Stimulated activated CD4-positive, alpha-beta T cell treated with anti-CD3 and anti-CD28 coated beads, Interleukin-4, amount 100 ng/mL, for 24 hours (primary cell): ENCODE data around the gene RAB11FIP3.
A peak's percentile ranks its signal among the peaks of the same experiment; 100 is the strongest.

Source experiments
- DNase-seq: peaks from one replicate; pipeline ENCODE4 v3.0.0-alpha.2; 2020

The RAB11FIP3 gene

DNA sequence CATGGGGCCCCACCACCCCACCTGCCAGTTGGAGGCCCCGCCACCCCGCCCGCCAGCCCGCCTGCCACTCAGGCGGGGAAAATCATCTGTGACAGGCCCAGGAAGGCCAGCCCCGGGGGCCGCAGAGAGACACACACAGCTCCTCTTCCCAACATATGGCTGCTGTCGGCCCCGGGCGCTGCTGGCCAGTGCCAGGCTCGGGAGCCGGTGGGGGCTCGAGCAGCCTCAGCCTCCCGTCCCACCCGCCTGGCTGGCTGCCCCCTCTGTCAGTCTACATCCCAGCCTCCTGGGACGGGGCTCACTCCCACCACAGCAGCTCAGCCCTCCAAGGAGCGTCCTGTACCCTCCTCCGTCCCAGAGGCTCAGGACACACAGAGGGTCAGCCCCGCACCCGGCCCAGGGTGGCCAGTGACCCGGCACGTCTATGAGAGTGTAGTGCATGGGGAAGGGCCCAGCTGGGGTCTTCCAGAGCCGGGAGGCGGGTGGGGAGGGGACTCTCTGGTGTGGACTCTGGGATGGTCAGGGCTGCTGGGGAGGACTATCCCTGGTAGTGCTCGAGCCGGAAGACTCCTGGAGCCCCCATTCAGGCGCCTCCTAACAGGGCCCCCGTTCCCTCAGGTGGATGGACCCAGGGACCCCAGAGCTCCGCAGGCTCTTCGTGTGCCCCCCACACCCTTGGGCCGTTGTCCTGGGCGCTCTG is 131.2 kb downstream of the RAB11FIP3 start:
- DNase-seq = no peak

DNA sequence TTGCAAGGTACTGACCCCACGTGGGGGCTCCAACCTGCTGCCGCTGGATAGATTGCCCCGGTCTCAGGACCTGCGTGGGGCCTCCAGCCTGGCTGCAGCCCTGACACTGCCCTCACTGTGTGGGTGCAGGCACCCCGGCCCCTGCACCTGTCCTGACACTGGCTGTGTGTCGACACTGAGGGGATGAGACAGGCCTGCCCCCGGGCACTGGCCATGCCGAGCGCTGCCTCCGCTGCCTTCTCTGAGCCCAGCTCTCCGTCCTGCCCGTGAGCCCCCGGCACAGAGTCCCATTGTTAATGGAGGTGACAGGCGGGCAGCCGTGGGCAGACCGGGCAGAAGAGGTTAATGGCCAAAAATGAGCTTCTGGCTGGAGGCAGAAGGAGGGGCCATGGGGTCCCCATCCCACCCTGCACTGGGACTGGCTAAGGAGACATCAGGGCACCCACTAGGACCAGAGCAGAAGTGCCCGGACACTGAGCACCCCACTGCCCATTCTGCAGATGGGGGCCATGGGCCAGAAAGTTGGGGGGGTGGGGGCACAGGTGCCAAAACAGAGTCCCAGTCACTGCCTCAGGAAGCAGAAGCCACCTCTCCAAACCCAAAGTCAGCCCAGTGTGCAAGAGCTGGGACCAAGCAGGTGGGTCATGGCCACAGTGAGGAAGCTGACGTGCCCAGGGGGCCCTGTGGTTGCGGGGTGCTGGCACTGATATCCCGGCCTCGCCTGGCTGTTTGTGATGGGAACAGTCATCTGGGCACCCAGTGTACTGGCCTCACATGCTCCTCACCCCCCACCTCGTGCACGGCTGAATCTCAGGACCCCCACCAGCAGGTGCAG is 132.2 kb downstream of the RAB11FIP3 start:
- no peak for DNase-seq

DNA sequence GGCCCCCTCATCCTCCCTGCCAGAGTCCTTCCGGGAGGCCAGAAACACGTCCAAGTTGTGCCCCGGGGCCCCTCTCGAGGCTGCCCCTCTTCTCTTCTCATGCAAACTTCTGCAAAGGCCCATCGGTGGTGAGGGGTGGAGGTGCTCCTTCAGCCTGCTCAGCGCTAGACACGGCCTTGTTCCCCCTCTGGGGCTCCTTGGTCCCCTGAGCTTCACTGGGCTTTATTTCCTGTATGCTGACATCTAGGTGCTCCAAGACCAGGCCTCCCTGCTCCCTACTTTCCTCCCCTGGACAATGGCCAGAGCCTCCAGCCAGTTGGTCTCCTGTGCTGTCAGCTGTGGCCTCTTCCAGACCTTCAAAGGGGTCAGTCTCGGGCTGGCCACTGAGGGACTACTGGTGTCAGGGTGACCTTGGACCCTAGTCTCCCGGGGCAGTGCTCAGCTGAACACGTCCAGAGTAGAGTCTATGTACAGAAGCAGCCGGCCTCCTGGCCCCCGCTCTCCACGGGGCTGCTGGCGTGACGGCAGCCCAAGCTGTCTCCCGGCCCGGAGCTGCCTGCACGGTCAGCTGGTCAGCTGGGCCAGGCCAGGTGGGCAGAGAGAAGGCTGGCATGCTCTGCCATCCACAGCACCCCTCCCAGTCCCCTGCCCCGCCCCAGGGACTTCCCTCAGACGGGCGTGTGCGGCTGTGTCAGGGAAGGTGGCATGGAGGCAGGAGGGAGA is 133.0 kb downstream of the RAB11FIP3 start:
- no peak for DNase-seq

DNA sequence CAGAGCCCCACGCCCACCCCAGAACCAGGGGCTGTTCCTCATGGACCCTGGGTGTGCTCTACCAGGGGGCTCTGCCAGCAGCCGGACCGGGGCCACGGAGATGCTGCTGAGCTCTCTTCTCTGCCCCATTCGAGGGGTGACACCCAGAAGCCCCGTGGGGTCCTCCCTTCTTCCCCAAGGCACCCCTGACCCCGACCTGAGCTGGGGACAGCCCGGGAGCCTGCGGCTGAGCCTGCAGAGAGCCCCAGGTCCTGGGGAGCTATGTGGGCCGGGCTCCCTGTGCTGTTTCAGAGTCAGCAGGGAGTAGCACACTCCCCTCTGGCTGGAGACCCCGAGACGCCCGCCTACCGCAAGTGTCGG is 133.6 kb downstream of the RAB11FIP3 start:
- DNase-seq = no peak

DNA sequence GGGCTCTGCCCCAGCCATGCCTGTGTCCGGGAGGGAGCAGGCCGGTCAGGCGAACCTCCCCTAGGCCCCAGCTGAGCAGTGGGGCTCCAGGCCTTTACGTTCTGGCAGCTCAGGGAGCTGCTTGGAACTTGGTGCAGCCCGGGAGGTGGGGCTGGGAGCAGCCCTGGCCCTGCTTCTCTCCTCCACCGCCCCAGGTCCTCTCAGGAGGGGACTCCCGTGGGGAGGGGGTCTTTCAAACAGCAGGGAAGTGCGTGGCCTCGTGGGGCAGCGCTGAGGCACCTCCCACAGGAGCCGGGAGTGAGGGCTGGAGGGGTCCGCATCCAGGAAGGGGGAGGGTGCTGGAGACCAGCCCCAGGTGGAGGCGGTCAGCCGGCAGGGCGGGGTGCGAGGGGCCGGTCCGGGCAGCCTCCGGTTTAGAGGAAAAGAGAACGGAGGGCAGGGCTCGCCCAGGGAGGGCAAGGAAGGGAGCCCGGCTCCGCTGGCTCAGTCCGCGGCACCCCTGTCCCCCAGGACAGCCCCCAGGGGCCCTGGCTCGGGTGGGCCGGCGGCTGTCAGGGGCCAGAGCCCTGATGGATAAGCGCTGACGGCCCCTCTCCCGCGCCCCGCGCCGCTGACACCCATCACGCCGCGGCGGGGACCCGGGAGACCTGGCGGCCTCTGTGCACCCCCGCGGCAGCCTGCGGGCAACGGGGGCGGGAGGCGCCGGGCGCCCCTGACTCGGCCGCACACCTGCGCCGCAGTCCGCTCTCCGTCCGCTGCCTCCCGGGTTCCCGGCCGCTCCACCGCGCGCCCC is 134.2 kb downstream of the RAB11FIP3 start:
- DNase-seq = no peak

DNA sequence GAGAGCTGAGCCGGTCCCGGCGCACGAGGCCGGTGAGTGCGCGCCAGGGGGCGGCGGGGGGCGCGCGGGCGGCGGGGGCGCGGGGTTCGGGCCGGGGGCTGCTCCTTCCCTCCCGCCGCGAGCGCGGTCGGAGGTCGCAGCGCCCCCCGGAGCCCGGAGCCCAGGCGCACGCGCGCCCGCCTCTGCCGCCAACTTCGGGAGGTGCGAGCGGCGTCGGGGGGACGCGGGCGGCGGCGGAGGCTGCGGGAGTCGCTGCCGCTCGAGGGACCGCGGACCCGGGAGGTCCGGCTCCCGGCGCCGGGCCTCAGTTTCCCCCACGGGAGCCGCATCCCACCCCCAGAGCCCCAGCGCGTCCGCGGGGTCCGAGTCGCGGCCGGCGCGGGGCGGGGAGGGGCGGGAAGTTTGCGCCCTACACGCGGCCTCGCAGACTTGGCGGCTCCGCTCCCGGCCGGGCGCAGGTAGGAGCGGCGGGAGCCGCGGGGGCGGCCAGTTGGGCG is 134.8 kb downstream of the RAB11FIP3 start, which contains the start of gene PRR35:
Gene PRR35 (plus strand): TSS at position 191 of the 497 bp plus-strand sequence. CDS start 2,901 bp downstream, outside the sequence.
- no peak for DNase-seq

DNA sequence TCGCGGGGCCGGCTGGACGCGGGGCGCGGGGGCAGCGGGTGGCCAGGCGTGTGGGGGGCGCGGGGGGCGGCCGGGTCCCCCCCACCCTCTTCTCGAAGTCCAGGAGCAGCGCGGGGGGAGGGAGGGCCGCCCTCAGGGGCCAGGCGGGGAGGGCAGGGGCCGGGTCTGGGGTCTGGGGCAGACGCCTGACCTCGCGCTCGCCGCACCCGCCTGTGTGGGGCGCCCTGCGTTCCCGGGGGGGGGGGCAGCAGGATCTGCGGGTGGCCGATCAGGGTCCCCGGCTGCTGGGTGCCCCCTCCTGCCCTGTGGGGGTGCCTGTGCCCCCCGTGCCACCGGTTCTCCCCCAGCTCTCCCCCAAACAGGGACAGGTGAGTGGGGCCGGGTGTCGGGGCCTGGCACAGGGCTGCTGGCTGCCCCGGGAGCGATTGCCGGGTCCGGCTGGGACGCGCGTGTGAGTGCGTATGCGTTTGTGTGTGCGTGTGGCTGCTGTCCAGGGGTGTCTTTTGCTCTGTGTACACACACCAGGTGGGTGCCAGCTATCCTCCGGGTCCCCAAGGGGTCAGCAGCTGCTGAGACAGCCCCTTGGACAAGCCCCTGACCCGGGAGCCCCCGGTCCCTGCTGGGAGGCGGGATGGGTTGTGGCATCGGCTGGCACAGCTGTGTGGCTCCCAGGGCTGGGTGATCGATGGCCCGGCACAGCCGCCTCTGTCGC is 135.4 kb downstream of the RAB11FIP3 start:
- DNase-seq = no peak

DNA sequence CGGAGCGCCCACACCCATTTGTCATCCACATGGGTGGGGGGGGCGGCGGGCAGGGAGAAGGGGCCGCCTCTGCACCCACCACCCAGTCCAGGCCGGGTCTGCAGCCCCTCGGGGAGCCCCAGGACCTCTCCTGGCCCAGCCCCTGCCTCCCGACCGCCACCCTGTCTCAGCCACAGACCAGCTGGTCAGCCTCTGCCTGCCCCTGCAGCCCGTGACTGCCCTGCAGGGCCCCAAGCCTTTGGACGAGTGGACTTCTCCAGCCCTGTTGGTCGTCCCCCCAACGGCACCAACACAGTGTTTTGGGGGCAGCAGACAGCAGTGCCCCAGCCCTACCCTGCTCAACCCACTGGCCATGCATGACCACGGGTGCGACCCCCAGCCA is 136.0 kb downstream of the RAB11FIP3 start:
- no peak for DNase-seq

DNA sequence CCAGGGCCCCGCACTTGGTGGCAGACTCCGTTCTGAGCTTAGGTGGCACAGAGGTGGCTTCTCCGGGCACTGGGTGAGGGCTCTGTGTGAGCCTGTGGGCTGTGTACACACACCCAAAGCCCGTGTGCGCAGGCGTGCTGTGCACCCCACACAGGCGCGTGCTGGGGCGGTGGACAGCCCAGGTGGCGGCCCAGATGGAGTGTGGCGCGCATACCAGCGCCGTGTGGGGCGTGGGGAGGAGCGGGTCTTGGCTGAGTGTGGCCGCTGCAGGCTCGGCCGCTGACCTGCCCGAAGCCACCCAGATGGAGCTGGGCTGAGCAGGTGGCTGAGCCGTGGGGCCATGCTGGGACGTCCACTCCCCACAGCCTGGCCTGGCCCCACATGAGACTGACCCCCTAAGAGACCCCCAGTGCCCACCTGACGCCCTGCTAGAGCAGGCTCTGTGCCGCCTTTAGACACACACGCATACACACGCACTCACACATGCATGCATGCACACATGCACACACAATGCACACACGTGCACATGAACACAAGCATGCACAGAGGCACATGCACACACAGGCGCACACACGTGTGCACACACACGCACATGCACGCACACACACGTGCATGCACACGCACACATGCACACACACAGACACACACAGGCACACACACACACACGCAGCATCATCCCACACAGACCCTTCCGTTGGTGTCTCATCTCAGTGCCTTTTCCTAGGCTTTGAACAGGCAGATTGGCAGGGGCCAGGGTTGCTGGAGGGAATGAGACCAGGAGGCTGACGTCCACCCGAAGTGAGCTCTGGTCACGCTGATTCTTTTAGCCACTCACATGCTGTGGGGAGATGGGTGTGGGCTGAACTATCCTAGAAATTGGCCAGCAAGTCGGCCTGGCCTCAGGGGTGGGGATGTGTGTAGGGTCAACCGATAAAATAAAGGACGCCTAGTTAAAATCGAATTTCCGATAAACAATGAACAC is 136.8 kb downstream of the RAB11FIP3 start:
- DNase-seq = no peak

DNA sequence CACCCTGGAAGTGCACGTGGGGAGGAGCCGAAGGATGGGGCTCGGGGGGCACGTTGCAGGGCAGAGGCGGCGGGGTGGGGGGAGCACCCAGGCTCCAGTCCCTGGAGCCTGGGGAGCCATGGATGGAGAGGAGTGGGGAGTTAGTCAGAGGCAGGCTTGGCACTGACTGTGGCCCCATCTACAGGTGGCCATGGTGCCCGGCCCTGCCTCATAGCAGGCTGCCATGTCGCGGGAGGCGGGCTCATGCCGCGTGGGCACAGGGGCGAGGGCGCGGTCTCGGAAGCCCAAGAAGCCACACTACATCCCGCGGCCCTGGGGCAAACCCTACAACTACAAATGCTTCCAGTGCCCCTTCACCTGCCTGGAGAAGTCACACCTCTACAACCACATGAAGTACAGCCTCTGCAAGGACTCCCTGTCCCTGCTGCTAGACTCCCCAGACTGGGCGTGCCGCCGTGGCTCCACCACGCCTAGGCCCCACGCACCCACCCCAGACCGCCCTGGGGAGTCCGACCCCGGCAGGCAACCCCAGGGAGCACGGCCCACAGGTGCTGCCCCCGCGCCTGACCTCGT is 137.7 kb downstream of the RAB11FIP3 start:
- no peak for DNase-seq

DNA sequence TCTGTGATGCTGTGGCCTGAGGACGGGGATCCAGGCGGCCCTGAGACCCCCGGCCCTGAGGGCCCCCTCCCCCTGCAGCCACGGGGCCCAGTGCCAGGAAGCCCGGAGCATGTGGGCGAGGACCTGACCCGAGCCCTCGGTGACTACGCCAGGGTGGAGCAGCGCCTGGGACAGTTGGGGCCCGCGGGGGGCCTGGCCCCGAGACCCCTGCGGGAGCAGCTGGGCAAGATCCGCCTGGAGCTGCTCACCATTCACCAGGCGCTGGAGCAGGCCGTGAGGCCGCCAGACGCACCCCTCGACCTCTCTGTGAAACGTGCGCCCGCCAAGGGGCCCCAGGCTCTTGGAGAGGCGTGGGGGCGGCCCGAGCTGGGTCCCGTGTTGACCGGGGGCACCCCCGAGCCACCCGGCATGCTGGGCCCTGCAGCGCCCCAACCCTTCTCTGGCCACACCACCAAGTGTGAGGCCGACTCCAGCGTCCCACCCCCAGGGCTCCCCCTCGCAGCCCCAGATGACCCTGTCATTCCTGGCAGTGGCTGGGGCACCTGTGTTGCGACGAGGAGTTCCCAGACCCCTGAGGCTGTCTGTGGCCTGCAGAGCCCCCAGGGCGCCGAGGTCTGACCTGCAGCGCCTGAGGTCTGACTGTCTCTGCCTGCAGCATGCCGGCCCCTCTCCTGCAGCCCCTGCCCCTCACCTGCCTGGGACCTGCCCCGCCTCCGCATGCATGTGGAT is 139.4 kb downstream of the RAB11FIP3 start:
- no peak for DNase-seq

DNA sequence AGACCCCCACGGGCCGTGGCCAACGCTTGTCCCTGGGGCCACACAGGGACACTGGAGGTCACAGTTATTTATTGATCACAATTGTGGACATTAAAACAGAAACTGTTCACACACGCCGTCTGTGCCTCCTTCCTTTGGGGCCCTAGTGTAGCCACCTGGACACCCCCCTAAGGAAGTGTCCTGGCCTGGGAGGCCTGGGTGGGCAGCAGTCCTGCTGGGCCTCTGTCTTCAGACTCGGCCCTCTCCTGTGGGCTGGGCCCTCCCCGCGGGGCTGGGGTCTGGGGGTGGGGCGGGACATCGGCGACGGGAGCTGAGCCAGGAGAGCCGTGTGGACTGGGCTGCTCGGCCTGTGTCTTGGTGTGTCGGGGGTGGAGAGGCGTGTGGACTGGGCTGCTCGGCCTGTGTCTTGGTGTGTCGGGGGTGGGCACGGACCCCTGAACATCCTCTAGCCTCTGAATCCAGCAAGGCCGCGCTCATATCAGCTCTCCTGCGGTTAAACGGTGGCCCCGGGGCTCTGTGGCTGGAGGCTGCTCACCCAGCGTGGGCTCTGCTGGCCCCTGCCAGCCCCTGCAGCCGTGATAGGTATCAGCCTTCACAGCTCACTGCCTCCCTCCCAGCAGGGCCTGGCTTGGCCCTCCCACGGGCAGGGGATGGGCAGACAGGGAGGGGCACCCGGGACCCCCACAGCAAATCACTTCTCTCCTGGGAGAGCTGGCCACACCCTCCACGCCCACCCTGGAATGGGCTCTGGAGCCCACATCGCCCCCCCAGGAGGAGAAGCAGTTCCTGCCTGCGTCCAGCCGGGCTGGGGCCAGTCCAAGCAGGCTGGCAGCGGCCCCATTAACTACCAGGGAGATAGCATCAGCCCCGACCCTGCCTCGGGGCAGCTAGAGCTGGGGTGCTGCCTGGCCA is 140.2 kb downstream of the RAB11FIP3 start:
- DNase-seq = no peak

DNA sequence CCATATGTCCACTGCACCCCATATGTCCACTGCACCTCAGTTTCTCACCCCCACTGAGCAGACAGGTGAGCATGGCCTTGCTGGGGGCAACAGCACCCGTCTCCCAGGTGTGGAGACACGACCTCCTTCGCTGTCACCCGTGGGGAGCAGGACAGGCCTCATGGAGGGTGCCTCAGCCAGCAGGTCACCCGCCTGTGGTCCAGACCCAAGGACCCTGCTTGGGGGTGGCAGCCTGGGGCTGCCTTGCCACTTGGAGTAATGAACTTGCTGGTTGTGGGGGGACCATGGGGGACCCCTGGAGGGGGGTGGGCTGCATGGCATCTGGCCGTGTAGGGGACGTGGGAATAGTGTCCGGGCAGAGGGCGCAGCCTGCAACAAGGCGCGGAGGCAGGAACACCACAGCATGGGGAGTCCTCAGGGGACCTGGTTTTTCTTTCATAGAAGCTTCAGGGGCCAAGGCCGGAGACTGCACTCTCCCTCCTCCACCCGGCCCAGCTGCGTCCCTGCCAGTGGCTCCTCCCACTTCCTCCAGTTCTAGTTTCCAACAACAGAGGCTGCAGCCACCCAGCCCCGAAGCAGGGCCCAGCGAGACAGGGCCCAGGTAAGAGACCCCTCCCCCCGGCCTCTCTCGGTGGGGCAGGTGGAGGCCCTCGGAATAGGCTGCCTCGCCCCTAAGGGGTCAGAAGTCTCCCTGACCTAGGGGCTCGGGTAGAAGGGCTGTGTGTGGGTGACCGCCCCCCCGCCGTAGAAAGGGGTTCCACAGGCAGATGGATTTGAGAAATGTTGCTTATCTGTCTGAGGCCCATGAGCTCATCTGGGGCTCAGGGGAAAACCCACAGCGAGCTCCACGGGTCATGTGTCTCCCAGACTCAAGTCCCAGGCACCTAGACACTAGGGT is 141.3 kb downstream of the RAB11FIP3 start, which contains the start of gene NHLRC4:
Gene NHLRC4 (plus strand): TSS at position 531 of the 898 bp plus-strand sequence. CDS start 1,043 bp downstream, outside the sequence.
- DNase-seq = peak; percentile 45

DNA sequence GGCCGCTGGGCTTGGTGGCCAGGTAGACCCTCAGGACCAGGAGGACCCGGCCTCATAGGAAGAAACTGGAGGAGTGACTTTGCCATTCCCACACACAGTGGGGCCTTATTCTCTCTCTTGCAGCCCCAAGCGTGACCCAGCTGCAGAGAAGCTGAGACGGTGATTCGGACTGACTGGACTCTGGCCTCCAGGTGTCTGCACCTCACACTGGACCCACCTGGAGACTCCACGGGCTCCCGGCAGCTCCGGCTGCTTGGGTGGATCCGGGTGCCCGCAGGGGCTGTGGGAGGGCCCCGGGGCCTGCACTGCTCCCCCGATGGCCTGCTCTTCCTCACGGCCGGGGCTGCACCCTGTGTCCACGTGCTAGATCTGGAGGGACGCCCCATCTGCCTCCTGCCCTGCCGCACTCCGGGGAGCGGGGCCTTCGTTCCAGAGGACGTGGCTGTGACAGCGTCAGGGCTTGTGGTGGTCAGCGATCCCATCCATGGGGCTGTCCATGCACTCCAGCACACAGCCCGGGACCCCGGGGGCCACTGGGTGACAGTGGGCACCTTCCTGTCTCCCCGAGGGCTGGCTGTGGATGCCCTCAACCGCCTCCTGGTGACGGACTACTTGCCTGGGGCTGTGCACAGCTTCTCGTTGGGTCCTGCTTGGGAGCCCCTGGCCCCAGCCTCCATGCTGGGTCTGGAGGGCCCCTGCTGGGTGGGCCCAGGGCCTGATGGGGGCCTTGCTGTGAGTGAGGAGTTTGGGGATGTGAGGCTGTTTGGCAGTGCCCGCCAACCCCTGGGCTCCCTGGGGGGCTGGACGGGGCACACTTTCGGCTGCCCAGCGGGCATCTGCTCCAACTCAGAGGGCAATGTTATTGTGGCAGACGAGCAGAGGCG is 142.2 kb downstream of the RAB11FIP3 start:
- no peak for DNase-seq

DNA sequence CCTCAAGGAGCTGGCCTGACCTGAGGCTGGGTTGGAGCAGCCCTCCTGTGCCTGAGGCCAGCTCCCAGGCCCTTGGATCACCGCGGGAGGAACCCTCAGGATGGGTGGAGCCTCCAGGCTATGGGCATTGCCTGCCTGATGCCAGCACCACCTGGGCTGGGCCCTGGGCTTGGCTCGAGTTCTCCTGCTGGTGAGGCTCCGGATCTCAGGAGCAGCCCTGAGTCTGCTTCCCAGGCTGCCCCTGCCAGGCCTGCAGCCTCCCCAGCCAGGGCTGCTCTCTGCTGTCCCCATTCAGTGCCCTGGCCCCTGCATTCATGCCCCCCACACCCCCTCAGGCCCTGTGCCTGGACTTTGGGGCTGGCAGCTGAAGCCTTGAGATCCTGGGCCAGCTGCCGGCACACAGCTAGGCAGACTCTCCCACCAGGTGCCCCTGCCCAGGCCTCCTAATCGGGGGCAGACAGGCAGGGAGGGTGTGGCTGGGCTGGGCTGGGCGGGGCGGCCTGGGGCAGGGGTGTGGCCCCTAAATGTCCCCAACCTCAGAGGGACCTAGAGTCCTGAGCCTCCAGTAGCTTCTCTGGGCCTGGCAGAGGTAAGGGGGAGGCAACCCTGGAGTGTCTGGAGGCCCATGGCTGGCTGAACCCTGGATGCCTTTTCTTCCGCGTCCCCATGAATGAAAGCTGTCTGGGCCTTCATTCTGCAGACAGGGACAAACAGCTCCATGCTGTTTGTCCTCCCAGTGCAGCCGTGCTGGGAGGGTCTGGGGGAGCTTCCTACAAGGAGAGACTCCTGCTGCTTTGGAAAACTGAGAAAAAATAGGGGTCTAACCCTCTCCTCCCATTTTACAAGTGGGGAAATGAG is 143.2 kb downstream of the RAB11FIP3 start:
- DNase-seq = no peak
